ENCODE measurements around the gene MAPT.

MAPT gene

DNA sequence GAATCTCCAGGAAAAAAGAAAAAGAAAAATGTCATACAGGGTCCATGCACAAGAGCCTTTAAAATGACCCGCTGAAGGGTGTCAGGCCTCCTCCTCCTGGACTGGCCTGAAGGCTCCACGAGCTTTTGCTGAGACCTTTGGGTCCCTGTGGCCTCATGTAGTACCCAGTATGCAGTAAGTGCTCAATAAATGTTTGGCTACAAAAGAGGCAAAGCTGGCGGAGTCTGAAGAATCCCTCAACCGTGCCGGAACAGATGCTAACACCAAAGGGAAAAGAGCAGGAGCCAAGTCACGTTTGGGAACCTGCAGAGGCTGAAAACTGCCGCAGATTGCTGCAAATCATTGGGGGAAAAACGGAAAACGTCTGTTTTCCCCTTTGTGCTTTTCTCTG, 105.5 kb downstream of the MAPT start:
- Histone ChIP-seq H3K9me2 (replicated peaks; ENCODE audit: insufficient read depth, low read length) (no peaks in the 10 kb centered on the region), H3K4me3 (ENCODE audit: low read length) (no peak overlapping the region), H3F3A (ENCODE audit: insufficient read depth, low read length) (no peaks in the 10 kb centered on the region), H3K27ac (ENCODE audit: low read length) (no peak overlapping the region), H3K4me1 (ENCODE audit: low read length) (no peaks in the 10 kb centered on the region), H3K9ac (ENCODE audit: low read length) (no peak overlapping the region), H4K20me1 (ENCODE audit: insufficient read depth, low read length) (no peaks in the 10 kb centered on the region), H3K4me2 (ENCODE audit: low read depth, low read length) (no peak overlapping the region), H3K9me3 (replicated peaks; ENCODE audit: insufficient read depth, low read length) (no peaks in the 10 kb centered on the region), H3K27me3 (replicated peaks; ENCODE audit: insufficient read depth, low read length) (no peaks in the 10 kb centered on the region), H3K36me3 (replicated peaks; ENCODE audit: insufficient read depth, low read length) (no peaks in the 10 kb centered on the region), H2AFZ (ENCODE audit: low read length) (no peak overlapping the region), H3K79me2 (ENCODE audit: low read length) (no peaks in the 10 kb centered on the region)
- TF ChIP-seq, protein P1, sequence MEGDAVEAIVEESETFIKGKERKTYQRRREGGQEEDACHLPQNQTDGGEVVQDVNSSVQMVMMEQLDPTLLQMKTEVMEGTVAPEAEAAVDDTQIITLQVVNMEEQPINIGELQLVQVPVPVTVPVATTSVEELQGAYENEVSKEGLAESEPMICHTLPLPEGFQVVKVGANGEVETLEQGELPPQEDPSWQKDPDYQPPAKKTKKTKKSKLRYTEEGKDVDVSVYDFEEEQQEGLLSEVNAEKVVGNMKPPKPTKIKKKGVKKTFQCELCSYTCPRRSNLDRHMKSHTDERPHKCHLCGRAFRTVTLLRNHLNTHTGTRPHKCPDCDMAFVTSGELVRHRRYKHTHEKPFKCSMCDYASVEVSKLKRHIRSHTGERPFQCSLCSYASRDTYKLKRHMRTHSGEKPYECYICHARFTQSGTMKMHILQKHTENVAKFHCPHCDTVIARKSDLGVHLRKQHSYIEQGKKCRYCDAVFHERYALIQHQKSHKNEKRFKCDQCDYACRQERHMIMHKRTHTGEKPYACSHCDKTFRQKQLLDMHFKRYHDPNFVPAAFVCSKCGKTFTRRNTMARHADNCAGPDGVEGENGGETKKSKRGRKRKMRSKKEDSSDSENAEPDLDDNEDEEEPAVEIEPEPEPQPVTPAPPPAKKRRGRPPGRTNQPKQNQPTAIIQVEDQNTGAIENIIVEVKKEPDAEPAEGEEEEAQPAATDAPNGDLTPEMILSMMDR (IDR thresholded peaks at IDR 0.05; ENCODE audit: low read length), result no peak
- TF ChIP-seq EZH2 (optimal IDR thresholded peaks at IDR 0.05; ENCODE audit: low read depth, low read length) (no peak), EZH2phosphoT487 (IDR thresholded peaks at IDR 0.05; ENCODE audit: low read length) (no peak)
- no peak for DNase-seq

DNA sequence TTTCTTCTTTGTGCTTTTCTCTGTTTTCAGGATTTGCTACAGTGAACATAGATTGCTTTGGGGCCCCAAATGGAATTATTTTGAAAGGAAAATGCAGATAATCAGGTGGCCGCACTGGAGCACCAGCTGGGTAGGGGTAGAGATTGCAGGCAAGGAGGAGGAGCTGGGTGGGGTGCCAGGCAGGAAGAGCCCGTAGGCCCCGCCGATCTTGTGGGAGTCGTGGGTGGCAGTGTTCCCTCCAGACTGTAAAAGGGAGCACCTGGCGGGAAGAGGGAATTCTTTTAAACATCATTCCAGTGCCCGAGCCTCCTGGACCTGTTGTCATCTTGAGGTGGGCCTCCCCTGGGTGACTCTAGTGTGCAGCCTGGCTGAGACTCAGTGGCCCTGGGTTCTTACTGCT, 105.9 kb downstream of the MAPT start:
- TF ChIP-seq, protein P1 (IDR thresholded peaks at IDR 0.05; ENCODE audit: low read length), result no peak
- TF ChIP-seq EZH2phosphoT487 (IDR thresholded peaks at IDR 0.05; ENCODE audit: low read length) (no peak), EZH2 (optimal IDR thresholded peaks at IDR 0.05; ENCODE audit: low read depth, low read length) (no peak)
- Histone ChIP-seq H3K36me3 (replicated peaks; ENCODE audit: insufficient read depth, low read length) (no peaks in the 10 kb centered on the region), H2AFZ (ENCODE audit: low read length) (no peak overlapping the region), H3K79me2 (ENCODE audit: low read length) (no peaks in the 10 kb centered on the region), H3K9me3 (replicated peaks; ENCODE audit: insufficient read depth, low read length) (no peaks in the 10 kb centered on the region), H3K4me3 (ENCODE audit: low read length) (no peak overlapping the region), H3K9me2 (replicated peaks; ENCODE audit: insufficient read depth, low read length) (no peaks in the 10 kb centered on the region), H3K27ac (ENCODE audit: low read length) (no peak overlapping the region), H3F3A (ENCODE audit: insufficient read depth, low read length) (no peaks in the 10 kb centered on the region), H3K4me2 (ENCODE audit: low read depth, low read length) (no peak overlapping the region), H3K4me1 (ENCODE audit: low read length) (no peaks in the 10 kb centered on the region), H3K27me3 (replicated peaks; ENCODE audit: insufficient read depth, low read length) (no peaks in the 10 kb centered on the region), H3K9ac (ENCODE audit: low read length) (no peak overlapping the region), H4K20me1 (ENCODE audit: insufficient read depth, low read length) (no peaks in the 10 kb centered on the region)
- no peak for DNase-seq

DNA sequence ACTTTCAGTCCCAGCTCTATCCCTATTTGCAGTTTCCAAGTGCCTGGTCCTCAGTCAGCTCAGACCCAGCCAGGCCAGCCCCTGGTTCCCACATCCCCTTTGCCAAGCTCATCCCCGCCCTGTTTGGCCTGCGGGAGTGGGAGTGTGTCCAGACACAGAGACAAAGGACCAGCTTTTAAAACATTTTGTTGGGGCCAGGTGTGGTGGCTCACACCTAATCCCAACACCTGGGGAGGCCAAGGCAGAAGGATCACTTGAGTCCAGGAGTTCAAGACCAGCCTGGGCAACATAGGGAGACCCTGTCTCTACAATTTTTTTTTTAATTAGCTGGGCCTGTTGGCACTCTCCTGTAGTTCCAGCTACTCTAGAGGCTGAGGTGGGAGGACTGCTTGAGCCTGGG, 106.4 kb downstream of the MAPT start:
- Histone ChIP-seq H3K27me3 (replicated peaks; ENCODE audit: insufficient read depth, low read length) (no peaks in the 10 kb centered on the region), H3K9me2 (replicated peaks; ENCODE audit: insufficient read depth, low read length) (no peaks in the 10 kb centered on the region), H3K79me2 (ENCODE audit: low read length) (no peaks in the 10 kb centered on the region), H3K36me3 (replicated peaks; ENCODE audit: insufficient read depth, low read length) (no peaks in the 10 kb centered on the region), H4K20me1 (ENCODE audit: insufficient read depth, low read length) (no peaks in the 10 kb centered on the region), H3K4me1 (ENCODE audit: low read length) (no peaks in the 10 kb centered on the region), H3K27ac (ENCODE audit: low read length) (no peak overlapping the region), H3F3A (ENCODE audit: insufficient read depth, low read length) (no peaks in the 10 kb centered on the region), H3K9me3 (replicated peaks; ENCODE audit: insufficient read depth, low read length) (no peaks in the 10 kb centered on the region), H3K9ac (ENCODE audit: low read length) (no peak overlapping the region), H2AFZ (ENCODE audit: low read length) (no peak overlapping the region), H3K4me3 (ENCODE audit: low read length) (no peak overlapping the region), H3K4me2 (ENCODE audit: low read depth, low read length) (no peak overlapping the region)
- DNase-seq, result no peak
- TF ChIP-seq EZH2phosphoT487 (IDR thresholded peaks at IDR 0.05; ENCODE audit: low read length) (no peak), EZH2 (optimal IDR thresholded peaks at IDR 0.05; ENCODE audit: low read depth, low read length) (no peak)
- TF ChIP-seq, protein P1 (IDR thresholded peaks at IDR 0.05; ENCODE audit: low read length), result no peak
